Activated naive CD8-positive, alpha-beta T cell (primary cell): Measurements from ENCODE around the gene SHROOM3.

Experiments
- H3K27ac Mint-ChIP-seq: one replicate; pipeline ENCODE4 v1.8.0; 2021; ENCODE audit warnings: mixed read lengths
- H3K27me3 Mint-ChIP-seq: one replicate; pipeline ENCODE4 v1.8.0; 2021; ENCODE audit warnings: mixed read lengths
- H3K36me3 Mint-ChIP-seq: one replicate; pipeline ENCODE4 v1.8.0; 2021; ENCODE audit warnings: mixed read lengths
- H3K4me1 Mint-ChIP-seq: one replicate; pipeline ENCODE4 v1.8.0; 2021; ENCODE audit warnings: low read depth, mixed read lengths
- H3K4me3 Mint-ChIP-seq: one replicate; pipeline ENCODE4 v1.8.0; 2021; ENCODE audit warnings: mild to moderate bottlenecking, mixed read lengths
- H3K9me3 Mint-ChIP-seq: one replicate; pipeline ENCODE4 v1.8.0; 2021; ENCODE audit warnings: low read depth, mixed read lengths

Gene SHROOM3

GRCh38 chr4:76740192-76740591, 305.2 kb downstream of the SHROOM3 start:
- H3K36me3 Mint-ChIP-seq, result no peaks in the 10 kb centered on the region
- H3K27me3 Mint-ChIP-seq, result no peaks in the 10 kb centered on the region
- no peaks in the 10 kb centered on the region for H3K4me1 Mint-ChIP-seq
- no peaks in the 10 kb centered on the region for H3K9me3 Mint-ChIP-seq
- no peak overlapping the region for H3K27ac Mint-ChIP-seq
- no peak overlapping the region for H3K4me3 Mint-ChIP-seq

- Mint-ChIP-seq H3K36me3 (no peaks in the 10 kb centered on the region), H3K4me1 (no peaks in the 10 kb centered on the region), H3K27me3 (no peaks in the 10 kb centered on the region), H3K4me3 (no peak overlapping the region), H3K9me3 (no peaks in the 10 kb centered on the region), H3K27ac (no peak overlapping the region)
These were observed 306.0 kb downstream of the SHROOM3 start for GRCh38 chr4:76740866-76741662.

GRCh38 chr4:76741663-76742020, 306.6 kb downstream of the SHROOM3 start:
- Mint-ChIP-seq H3K9me3 (no peaks in the 10 kb centered on the region), H3K36me3 (no peaks in the 10 kb centered on the region), H3K27me3 (no peaks in the 10 kb centered on the region), H3K4me1 (no peaks in the 10 kb centered on the region), H3K4me3 (no peak overlapping the region), H3K27ac (no peak overlapping the region)

GRCh38 chr4:76744241-76744921, 309.4 kb downstream of the SHROOM3 start:
- H3K4me3 Mint-ChIP-seq, result no peak overlapping the region
- no peaks in the 10 kb centered on the region for H3K4me1 Mint-ChIP-seq
- H3K36me3 Mint-ChIP-seq, result no peaks in the 10 kb centered on the region
- H3K9me3 Mint-ChIP-seq, result no peaks in the 10 kb centered on the region
- H3K27ac Mint-ChIP-seq, result no peak overlapping the region
- H3K27me3 Mint-ChIP-seq, result peaks cover 2% of the 10 kb centered on the region

- Mint-ChIP-seq H3K27ac (no peak overlapping the region), H3K4me1 (no peaks in the 10 kb centered on the region), H3K36me3 (no peaks in the 10 kb centered on the region), H3K27me3 (peaks cover 8% of the 10 kb centered on the region), H3K4me3 (no peak overlapping the region), H3K9me3 (no peaks in the 10 kb centered on the region)
These were observed 310.2 kb downstream of the SHROOM3 start for GRCh38 chr4:76745240-76745639.

GRCh38 chr4:76747563-76747962, 312.5 kb downstream of the SHROOM3 start:
- Mint-ChIP-seq H3K27me3 (peaks cover 10% of the 10 kb centered on the region), H3K4me1 (no peaks in the 10 kb centered on the region)

GRCh38 chr4:76748649-76749048, 313.6 kb downstream of the SHROOM3 start:
- peaks cover 13% of the 10 kb centered on the region for H3K27me3 Mint-ChIP-seq
- H3K36me3 Mint-ChIP-seq, result no peaks in the 10 kb centered on the region
- no peak overlapping the region for H3K27ac Mint-ChIP-seq

More at GRCh38 chr4:76747563-76747962, 312.5 kb downstream of the SHROOM3 start:
- no peaks in the 10 kb centered on the region for H3K36me3 Mint-ChIP-seq
- peaks cover 8% of the 10 kb centered on the region for H3K9me3 Mint-ChIP-seq
- no peak overlapping the region for H3K27ac Mint-ChIP-seq
- no peak overlapping the region for H3K4me3 Mint-ChIP-seq

GRCh38 chr4:76749355-76749754, 314.3 kb downstream of the SHROOM3 start:
- H3K9me3 Mint-ChIP-seq, result peaks cover 8% of the 10 kb centered on the region
- peaks cover 2% of the 10 kb centered on the region for H3K4me1 Mint-ChIP-seq
- no peaks in the 10 kb centered on the region for H3K36me3 Mint-ChIP-seq
- no peak overlapping the region for H3K27ac Mint-ChIP-seq
- H3K27me3 Mint-ChIP-seq, result peaks cover 13% of the 10 kb centered on the region
- no peak overlapping the region for H3K4me3 Mint-ChIP-seq

More at GRCh38 chr4:76748649-76749048, 313.6 kb downstream of the SHROOM3 start:
- H3K9me3 Mint-ChIP-seq, result peaks cover 8% of the 10 kb centered on the region
- H3K4me1 Mint-ChIP-seq, result peaks cover 2% of the 10 kb centered on the region
- no peak overlapping the region for H3K4me3 Mint-ChIP-seq

- Mint-ChIP-seq H3K9me3 (peaks cover 8% of the 10 kb centered on the region), H3K27me3 (peaks cover 13% of the 10 kb centered on the region), H3K36me3 (no peaks in the 10 kb centered on the region), H3K4me3 (no peak overlapping the region), H3K4me1 (peaks cover 2% of the 10 kb centered on the region), H3K27ac (no peak overlapping the region)
These were observed 315.7 kb downstream of the SHROOM3 start for GRCh38 chr4:76750716-76751115.

- H3K9me3 Mint-ChIP-seq, result peaks cover 8% of the 10 kb centered on the region
- H3K27me3 Mint-ChIP-seq, result peaks cover 13% of the 10 kb centered on the region
- H3K36me3 Mint-ChIP-seq, result no peaks in the 10 kb centered on the region
- H3K27ac Mint-ChIP-seq, result no peak overlapping the region
- no peak overlapping the region for H3K4me3 Mint-ChIP-seq
- H3K4me1 Mint-ChIP-seq, result peaks cover 2% of the 10 kb centered on the region
These were observed 316.7 kb downstream of the SHROOM3 start for GRCh38 chr4:76751612-76752343.

GRCh38 chr4:76752861-76753501, 318.0 kb downstream of the SHROOM3 start:
- Mint-ChIP-seq H3K4me1 (peaks cover 2% of the 10 kb centered on the region), H3K27me3 (peaks cover 13% of the 10 kb centered on the region), H3K36me3 (no peaks in the 10 kb centered on the region), H3K4me3 (no peak overlapping the region), H3K27ac (no peak overlapping the region), H3K9me3 (peaks cover 8% of the 10 kb centered on the region)

GRCh38 chr4:76753814-76754213, 318.8 kb downstream of the SHROOM3 start:
- peaks cover 2% of the 10 kb centered on the region for H3K4me1 Mint-ChIP-seq
- H3K27me3 Mint-ChIP-seq, result peaks cover 13% of the 10 kb centered on the region

GRCh38 chr4:76754439-76754838, 319.4 kb downstream of the SHROOM3 start:
- peaks cover 2% of the 10 kb centered on the region for H3K4me1 Mint-ChIP-seq
- H3K36me3 Mint-ChIP-seq, result no peaks in the 10 kb centered on the region
- H3K27me3 Mint-ChIP-seq, result peaks cover 11% of the 10 kb centered on the region
- H3K9me3 Mint-ChIP-seq, result peaks cover 8% of the 10 kb centered on the region
- no peak overlapping the region for H3K4me3 Mint-ChIP-seq
- no peak overlapping the region for H3K27ac Mint-ChIP-seq

More at GRCh38 chr4:76753814-76754213, 318.8 kb downstream of the SHROOM3 start:
- Mint-ChIP-seq H3K36me3 (no peaks in the 10 kb centered on the region), H3K4me3 (no peak overlapping the region), H3K27ac (no peak overlapping the region), H3K9me3 (peaks cover 8% of the 10 kb centered on the region)

- H3K27ac Mint-ChIP-seq, result no peak overlapping the region
- no peak overlapping the region for H3K4me3 Mint-ChIP-seq
- H3K27me3 Mint-ChIP-seq, result peaks cover 5% of the 10 kb centered on the region
- peaks cover 2% of the 10 kb centered on the region for H3K4me1 Mint-ChIP-seq
- no peaks in the 10 kb centered on the region for H3K36me3 Mint-ChIP-seq
- H3K9me3 Mint-ChIP-seq, result peaks cover 8% of the 10 kb centered on the region
These were observed 320.7 kb downstream of the SHROOM3 start for GRCh38 chr4:76755756-76756155.
